ENCODE data around the gene SLC49A4.

SLC49A4 gene

DNA sequence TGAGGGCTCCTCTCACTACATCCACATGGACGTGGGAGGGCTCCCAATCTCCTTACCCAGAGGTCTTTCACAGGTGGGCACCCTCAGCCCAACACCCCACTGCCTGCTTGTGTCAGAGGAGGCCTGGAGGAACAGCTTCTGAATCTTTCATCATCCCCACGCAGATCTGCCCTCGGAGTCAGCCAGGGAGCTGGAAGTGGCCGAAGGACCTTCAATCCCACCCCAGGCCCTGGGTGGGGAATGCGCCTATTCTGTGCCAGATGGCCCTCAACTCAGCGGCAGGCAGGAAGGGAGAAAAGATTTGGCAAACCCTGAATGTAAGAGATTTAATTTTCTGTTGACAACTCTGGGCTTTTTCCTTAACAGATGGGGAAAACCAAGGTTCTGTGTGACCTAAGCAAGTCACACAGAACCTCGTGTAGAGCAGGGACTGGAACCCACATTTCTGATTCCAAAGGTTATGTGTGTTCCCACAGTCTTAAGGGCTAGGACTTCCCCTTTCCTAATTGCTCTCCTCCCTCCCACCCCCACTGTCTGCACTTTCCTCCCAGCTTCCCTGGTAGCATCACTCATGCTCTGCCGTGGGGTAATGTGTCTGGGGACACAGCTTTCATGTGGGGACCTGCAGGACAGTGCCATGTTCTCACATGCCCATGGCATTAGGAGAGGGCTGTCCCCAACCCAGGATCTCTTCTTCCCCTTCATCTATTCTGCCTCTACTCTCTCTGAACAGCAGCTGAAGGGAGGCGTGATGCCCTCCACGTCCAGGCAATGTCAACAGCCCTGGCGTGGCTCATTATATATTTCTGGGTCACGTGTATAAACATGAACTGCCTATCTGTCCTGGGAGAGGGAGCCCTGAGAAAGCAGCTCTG, 134.6 kb downstream of the SLC49A4 start:
- DNase-seq (ENCODE audit: low spot score) = no peak

DNA sequence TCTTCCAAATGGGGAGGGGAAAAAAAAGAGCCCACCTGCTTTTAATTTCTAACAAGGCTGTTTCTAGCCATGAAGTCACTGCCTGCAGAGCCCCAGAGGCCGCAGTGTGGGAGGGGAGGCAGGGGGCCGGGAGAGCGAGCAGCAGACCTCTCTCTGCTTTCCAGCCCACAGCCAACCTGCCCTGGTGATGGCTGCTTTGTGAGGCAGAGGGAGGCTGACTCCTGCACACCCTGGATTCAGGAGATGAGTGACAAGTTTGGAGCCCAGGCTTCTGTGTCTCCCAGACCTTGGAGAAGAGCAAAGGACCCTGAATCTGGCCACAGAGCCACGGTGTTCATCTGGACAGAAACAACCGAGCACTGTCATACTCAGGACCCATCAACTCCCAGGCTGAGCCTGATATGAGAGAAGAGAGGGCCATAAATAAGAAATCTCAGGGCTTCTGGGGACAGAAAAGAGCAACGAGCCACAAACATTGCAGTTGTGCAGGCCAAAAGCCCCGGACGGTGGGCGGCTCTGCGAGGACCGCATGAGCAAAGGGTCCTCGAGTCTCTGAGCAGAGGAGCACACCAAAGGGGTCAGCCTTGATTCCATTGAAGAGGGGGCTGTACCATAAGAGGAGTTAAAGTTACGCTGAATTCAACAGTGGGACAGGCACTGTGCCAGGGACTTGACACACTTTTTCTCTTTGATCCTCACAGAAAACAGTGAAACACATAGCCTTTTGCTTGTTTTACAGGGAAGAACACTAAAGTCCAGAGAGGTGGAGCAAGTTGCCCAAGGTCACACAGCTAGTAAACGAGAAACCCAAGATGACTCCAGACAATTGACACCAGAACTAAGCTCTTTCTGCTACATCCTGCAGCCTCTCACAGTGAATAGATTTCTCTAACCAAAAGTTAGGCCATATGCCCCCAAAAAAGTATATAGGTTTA, 135.5 kb downstream of the SLC49A4 start:
- DNase-seq (ENCODE audit: low spot score) = no peak
